Measurements from ENCODE around the gene ARRB1. TPM values are rescaled to one million over a fixed set of nuclear protein-coding genes. Genes with fewer than 3 reads are reported as not detected.

The ARRB1 gene
- total and polyA plus RNA-seq, 10 of the 15 experiments (the other 5 are each of a cell fraction or from before 2014, with no cell fraction given), result 0.39 to 12.9 (median 1.7) TPM

DNA sequence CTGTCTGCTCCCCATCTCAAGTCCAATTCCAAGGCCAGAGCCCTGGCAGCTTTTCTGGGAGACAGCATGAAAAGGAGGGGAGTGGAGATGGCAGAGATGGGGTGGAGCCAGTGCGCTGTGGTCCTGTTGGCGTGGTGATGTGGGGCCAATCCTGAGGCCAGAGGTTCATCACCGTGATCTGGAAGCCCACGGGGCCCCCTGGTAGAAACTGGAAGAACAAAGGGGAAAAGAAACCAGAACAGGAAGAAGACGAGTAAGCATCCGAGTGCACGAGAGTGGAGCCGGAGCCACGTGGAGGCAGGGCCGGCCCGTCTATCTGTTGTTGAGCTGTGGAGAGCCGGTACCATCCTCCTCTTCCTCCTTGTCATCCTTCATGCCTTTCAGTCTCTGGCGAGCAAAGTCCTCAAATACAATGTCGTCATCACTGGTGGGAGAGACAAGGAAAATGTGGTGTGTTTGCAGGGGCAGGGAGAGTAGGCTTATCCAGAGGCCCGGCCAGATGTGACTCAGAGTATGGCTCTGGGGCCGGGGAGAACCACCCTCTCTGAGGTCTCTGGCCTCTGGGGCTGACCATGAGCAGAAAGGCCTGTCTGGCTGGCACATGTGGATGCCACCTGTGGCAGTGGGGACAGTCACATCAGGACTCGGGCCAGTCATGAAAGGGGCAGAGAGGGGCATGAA lies 85.5 kb downstream of the ARRB1 start:
- POLR2A ChIA-PET, result no interaction called here
- RAD21 ChIA-PET (ENCODE audit: unreplicated experiment), result no interaction called here
- CTCF ChIA-PET, result interaction anchor here (1.4 kb wide), 1 partner anchor 21 kb away, joined by 3 read pairs; no protein-coding TSS in a partner anchor
- BruUV-seq (replicated peaks), result no TSS peak
- Histone ChIP-seq H2AFZ (ENCODE audit: control insufficient read depth, low read depth, low read length) (no peak overlapping the region), H3K9ac (ENCODE audit: control insufficient read depth, insufficient read depth, low read length) (no peak overlapping the region), H3K79me2 (ENCODE audit: control insufficient read depth, insufficient read depth, low read length) (no peaks in the 10 kb centered on the region), H3K36me3 (ENCODE audit: control insufficient read depth in 2 of 2, insufficient read depth in 2 of 2, low read length in 1 of 2) (no peaks in the 10 kb centered on the region), H3K9me3 (replicated peaks; ENCODE audit: control insufficient read depth, insufficient read depth, low read length) (no peaks in the 10 kb centered on the region), H4K20me1 (ENCODE audit: control insufficient read depth, insufficient read depth) (0 out of 2 replicates have a peak, but pooled peaks cover 2% of the 10 kb centered on the region), H3K4me3 (no peak overlapping the region), H3K27me3 (replicated peaks in 1 of 2; ENCODE audit: control insufficient read depth in 2 of 2, insufficient read depth in 2 of 2, low read length in 1 of 2) (no peaks in the 10 kb centered on the region), H3K27ac (ENCODE audit: control insufficient read depth, insufficient read depth) (no peak overlapping the region), H3K4me1 (ENCODE audit: control insufficient read depth, insufficient read depth, low read length) (no peaks in the 10 kb centered on the region), H3K4me2 (ENCODE audit: control insufficient read depth, insufficient read depth) (no peak overlapping the region)
- intact Hi-C loops (cut with micrococcal nuclease; ENCODE audit: unreplicated experiment), result no loop called here
- SMC1A ChIA-PET (ENCODE audit: uncharacterized antibody, unreplicated experiment), result no interaction called here
- in situ Hi-C loops (cut with MboI), result no loop called here
- no peak for DNase-seq (ENCODE audit: low read depth, low spot score)
- FAIRE-seq, result no peak
- no peak for ATAC-seq
- 21% methylated on average over 16 of the region's 17 CpGs for WGBS (ENCODE audit: insufficient coverage, insufficient replicate concordance, low lambda C conversion rate, missing lambda C conversion rate)
- TF ChIP-seq, protein P1, sequence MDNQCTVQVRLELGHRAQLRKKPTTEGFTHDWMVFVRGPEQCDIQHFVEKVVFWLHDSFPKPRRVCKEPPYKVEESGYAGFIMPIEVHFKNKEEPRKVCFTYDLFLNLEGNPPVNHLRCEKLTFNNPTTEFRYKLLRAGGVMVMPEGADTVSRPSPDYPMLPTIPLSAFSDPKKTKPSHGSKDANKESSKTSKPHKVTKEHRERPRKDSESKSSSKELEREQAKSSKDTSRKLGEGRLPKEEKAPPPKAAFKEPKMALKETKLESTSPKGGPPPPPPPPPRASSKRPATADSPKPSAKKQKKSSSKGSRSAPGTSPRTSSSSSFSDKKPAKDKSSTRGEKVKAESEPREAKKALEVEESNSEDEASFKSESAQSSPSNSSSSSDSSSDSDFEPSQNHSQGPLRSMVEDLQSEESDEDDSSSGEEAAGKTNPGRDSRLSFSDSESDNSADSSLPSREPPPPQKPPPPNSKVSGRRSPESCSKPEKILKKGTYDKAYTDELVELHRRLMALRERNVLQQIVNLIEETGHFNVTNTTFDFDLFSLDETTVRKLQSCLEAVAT (IDR thresholded peaks at IDR 0.05), result no peak
- no peak for TF ChIP-seq ZBED1 (IDR thresholded peaks at IDR 0.05; ENCODE audit: borderline replicate concordance)
- TF ChIP-seq POLR2AphosphoS2 (IDR thresholded peaks at IDR 0.05; ENCODE audit: low read depth, low read length), result no peak
- no peak for TF ChIP-seq SRF (IDR thresholded peaks at IDR 0.05; ENCODE audit: low read depth in 2 of 2, low read length in 2 of 2)
- TF ChIP-seq SIX5 (IDR thresholded peaks at IDR 0.05; ENCODE audit: low read depth, low read length, severe bottlenecking), result no peak
- TF ChIP-seq IRF5 (IDR thresholded peaks at IDR 0.05; ENCODE audit: borderline replicate concordance), result no peak
- no peak for TF ChIP-seq IRF4 (IDR thresholded peaks at IDR 0.05; ENCODE audit: low read depth, low read length)
- TF ChIP-seq PAX8 (IDR thresholded peaks at IDR 0.05), result no peak
- TF ChIP-seq NFYA (IDR thresholded peaks at IDR 0.05; ENCODE audit: borderline replicate concordance, low read depth, low read length), result no peak

Measured in GM12878 (cell line).